GM12892 (cell line): ENCODE data around the gene CD40.

ENCODE experiments used
- DNase-seq: peaks from one replicate; pipeline ENCODE4 v3.0.0; 2011; ENCODE audit not compliant: insufficient read length
- FAIRE-seq: peaks from 2 replicates; lab custom pipeline; 2011; peaks lifted over from hg19 to GRCh38; lab: Jason Lieb, UNC
- POLR2A ChIP-seq: IDR thresholded peaks from 2 replicates; pipeline ENCODE4 v1.6.1; 2011; ENCODE audit warnings: low read depth, low read length, control low read depth
- POLR2AphosphoS5 ChIP-seq: IDR thresholded peaks from 2 replicates; pipeline ENCODE4 v1.6.1; 2011; ENCODE audit warnings: low read depth, low read length, control low read depth
- TAF1 ChIP-seq: IDR thresholded peaks from 2 replicates; pipeline ENCODE4 v1.6.1; 2011; ENCODE audit warnings: low read depth, mild to moderate bottlenecking, control low read depth, low read length, borderline replicate concordance

CD40 gene

DNA sequence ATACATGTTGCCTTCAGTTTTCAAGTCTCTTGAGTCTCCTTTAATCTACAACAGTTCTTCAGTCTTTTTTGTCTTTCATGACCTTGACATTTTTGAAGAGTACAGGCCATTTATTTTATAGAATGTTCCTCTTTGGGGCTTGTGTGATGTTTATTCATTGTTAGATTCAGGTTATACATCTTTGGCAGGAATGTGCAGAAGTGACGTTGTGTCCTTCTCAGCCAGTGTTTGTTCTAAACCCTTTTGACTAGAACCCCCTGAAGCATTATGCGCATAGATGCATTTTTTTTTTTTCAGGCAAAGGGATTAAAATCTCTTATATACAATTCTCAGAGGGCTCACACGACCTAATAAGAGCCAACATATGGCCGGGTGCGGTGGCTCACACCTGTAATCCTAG is 17.1 kb upstream of the CD40 start:
- TF ChIP-seq POLR2AphosphoS5 (no peak), POLR2A (no peak), TAF1 (no peak)
- FAIRE-seq: no peak
- DNase-seq: no peak

DNA sequence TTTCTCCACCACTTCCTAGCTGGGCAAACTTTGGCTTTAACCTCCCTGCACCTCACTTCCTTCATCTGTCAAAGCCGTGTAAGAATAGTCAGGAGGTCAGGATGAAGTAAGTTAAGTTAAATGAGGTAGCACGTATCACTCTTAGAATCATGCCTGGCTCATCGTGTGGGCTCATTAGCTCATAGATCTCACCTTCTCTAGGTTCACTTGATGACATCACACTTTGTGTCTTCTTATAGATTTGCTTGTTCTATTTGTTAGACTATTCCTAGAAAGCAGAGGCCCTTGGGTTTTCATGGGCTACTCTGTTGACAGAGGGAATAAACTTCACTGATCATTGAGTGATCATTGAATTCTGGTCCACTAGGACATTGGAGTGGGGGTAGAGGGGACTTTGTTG is 16.2 kb upstream of the CD40 start:
- TF ChIP-seq POLR2AphosphoS5 (no peak), TAF1 (no peak), POLR2A (no peak)
- no peak for FAIRE-seq
- DNase-seq: no peak

DNA sequence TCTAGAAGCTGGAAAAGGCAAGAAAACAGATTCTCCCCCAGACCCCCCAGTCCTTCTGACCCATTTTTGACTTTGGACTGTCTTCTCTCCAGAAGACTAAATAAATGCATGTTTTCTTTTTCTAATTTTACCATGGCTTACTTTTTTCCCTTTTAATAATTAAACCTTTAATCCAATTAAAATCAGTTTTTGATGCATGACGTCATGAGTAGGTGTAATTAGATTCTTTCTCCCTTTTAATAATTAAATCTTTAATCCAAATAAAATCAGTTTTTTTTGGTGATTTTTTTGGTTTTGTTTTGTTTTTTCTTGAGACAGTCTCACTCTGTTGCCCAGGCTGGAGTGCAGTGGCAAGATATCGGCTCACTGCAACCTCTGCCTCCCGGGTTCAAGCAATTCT is 15.2 kb upstream of the CD40 start:
- TF ChIP-seq POLR2AphosphoS5 (no peak), POLR2A (no peak), TAF1 (no peak)
- FAIRE-seq (no peak), DNase-seq (no peak)

DNA sequence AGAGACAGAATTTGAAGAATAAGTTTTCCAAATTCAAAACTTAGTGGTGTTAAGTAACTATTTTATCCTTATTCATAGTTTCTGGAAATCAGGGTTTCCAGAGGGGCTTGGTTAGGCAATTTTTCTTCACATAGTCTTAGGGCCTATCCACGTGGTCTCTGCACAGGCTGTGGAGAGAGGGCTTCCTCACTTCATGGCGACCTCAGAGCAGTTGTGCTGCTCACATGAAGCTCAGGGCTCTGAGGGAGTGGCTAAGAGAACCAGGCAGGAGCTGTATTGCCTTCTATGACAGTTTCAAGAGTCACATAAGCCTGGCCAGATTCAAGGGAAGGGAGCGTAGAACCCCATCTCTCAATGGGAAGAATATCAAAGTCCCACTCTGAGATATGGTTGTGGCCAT is 13.9 kb upstream of the CD40 start:
- FAIRE-seq (no peak), DNase-seq (no peak)
- TF ChIP-seq POLR2AphosphoS5 (no peak), POLR2A (no peak), TAF1 (no peak)

DNA sequence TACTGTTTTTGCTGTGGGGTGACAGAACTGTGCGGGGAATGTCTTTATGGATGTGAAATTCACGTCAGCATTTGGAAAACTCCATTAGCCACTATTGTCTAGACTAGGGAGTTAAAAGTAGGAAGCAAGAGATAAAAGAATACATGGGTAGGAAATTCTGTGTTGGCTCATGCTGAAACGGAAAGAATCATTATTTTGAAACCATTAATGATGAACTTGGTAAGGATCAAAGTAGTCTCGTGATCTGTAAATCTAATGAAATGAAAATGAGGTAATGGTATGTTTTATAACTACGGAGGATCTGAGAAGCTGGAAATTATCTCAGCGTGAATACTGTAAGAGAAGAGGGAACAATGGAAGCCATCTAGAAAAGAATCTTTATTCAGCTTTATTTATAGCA is 11.1 kb upstream of the CD40 start:
- FAIRE-seq: no peak
- DNase-seq: no peak
- TF ChIP-seq POLR2AphosphoS5 (no peak), POLR2A (no peak), TAF1 (no peak)

DNA sequence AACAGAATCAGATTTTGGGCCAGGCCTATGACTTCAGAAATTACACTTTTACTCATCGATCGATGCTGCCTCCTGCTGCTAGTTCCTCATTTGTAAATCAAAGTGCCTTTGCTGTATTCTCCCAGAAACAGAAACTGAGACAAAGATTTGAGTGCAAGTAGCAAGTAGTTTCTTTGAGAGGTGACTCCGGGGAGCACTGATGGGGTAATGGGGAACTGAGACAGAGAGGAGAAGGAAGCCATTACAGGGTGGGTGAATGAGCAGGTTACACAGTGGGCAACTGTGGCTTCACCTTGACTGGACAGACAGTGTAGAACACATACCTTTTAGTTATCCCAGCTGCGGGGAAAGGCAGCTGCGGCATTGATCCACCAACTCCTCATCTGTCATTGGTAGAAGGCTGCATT is 9.7 kb upstream of the CD40 start:
- DNase-seq (no peak), FAIRE-seq (peak; percentile 99)
- TF ChIP-seq POLR2AphosphoS5: no peak
- TF ChIP-seq POLR2A: no peak
- no peak for TF ChIP-seq TAF1

DNA sequence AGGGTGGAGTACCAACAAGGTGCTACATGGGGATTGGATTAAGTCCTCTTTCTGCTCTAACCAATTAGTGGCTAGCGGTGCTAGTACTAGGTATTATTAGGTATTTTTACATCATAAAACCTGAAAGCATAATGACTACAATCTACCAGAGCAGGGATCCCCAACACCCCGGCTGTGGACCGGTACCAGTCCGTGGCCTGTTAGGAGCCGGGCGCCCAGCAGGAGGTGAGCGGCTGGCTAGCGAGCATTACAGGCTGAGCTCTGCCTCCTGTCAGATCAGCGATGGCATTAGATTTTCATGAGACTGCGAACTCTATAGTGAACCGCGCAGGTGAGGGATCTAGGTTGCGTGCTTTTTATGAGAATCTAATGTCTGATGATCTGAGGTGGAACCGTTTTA is 9.1 kb upstream of the CD40 start:
- FAIRE-seq (no peak), DNase-seq (no peak)
- no peak for TF ChIP-seq TAF1
- no peak for TF ChIP-seq POLR2AphosphoS5
- no peak for TF ChIP-seq POLR2A

DNA sequence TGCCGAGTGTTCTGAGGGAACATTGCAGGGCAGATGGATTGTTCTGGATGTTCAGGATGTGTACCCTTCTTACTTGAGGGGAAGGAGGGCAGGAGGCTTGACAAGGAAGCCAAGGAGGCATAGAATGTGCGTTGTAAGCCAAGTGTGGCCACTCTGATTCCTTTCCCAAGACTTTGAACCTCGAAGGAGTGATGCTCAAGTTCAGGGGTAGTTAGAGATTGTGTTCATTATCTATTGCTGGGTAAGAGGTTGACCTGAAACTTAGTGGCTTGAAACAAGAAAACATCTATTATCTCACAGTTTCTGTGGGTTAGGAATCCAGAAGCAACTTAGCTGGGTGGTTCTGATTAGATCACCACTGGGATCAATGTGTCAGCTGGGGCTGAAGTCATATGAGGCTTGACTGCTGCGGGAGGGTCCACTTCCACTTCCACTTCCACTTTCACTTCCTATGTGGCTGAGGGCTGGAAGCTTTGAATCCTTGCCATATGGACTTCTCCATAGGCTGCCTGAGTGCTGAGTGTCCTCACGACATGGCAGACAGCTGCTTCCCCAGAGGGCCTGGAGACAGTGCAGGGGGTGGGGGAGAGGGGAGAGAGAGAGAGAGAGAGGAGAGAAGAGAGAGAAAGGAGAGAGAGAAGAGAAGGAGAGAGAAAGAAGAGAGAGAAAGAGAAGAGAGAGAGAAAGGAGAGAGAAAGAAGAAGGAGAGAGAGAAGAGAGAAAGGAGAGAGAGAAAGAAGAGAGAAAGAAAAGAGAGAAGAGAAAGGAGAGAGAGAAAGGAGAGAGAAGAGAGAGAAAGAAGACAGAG is 6.9 kb upstream of the CD40 start:
- FAIRE-seq: peak; percentile 93
- no peak for TF ChIP-seq POLR2A
- no peak for TF ChIP-seq POLR2AphosphoS5
- no peak for TF ChIP-seq TAF1
- DNase-seq: no peak

DNA sequence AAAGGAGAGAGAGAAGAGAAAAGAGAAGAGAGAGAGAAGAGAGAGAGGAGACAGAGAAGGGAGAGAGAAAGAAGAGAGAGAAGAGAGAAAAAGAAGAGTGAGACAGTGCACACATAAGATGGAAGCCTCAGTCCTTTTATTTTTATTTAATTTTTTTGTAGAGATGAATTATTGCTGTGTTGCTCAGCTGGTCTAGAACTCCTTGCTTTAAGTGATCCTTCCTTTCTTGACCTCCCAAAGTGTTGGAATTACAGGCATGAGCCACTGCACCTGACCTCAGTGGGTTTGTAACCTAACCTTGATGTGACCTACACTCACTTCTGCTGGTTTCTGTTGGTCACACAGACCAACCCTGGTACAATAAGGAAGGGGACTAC is 6.3 kb upstream of the CD40 start:
- TF ChIP-seq POLR2A (no peak), POLR2AphosphoS5 (no peak), TAF1 (no peak)
- DNase-seq (no peak), FAIRE-seq (no peak)

DNA sequence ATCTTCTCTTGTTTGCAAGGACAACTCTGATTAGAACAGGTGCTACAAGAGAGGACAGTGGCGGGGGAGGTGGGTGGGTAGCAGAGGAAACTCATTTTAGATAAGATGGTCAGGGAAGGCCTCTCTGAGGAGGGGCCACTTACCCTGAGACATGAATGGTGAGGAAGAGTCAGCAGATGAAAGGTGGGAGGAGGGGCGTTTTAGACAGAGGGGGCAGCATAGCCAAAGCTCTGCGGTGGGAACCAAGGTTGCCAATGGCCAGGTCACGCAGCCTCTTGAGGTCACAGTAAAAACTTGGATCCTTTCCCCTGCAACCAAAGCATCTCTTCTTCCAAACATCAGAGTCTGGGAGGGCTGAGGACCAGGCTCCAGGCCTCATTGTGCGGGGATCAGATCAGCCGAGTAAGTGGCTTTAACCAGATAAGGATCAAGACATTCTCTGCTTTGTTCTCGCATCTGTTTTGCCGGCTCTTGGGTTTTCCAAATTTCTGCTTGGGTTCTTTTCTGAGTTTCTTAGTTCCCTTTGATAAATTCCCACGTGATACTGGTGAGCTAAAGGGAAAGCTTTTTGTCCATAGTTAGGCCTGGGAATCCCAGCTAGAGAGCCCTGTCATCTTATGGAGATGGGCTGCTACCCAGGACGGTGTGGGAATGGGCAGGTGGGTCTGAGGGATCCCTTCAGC is 5.5 kb upstream of the CD40 start:
- no peak for FAIRE-seq

DNA sequence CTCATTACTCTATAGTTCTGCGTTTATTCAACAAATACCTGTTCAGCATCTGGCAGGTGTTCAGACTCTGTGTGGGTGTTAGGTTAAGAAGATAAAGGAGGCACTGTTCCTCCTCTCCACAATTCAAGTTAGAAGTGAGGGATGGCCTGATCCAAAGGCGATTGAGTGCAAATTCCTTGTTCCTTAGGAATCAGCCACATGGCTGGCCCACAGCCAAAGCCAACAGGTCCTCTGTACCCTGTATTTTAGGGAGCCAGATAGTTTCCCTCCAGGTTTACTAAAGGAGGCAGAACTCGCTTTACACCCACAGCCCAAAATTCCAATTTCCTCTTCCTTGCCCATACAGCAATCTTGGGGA is 5.0 kb upstream of the CD40 start:
- TF ChIP-seq TAF1: no peak
- no peak for TF ChIP-seq POLR2A
- TF ChIP-seq POLR2AphosphoS5: no peak
- DNase-seq (no peak), FAIRE-seq (no peak)

More for the DNA sequence above, 5.5 kb upstream of the CD40 start:
- TF ChIP-seq POLR2A (no peak), POLR2AphosphoS5 (no peak), TAF1 (no peak)
- no peak for DNase-seq

DNA sequence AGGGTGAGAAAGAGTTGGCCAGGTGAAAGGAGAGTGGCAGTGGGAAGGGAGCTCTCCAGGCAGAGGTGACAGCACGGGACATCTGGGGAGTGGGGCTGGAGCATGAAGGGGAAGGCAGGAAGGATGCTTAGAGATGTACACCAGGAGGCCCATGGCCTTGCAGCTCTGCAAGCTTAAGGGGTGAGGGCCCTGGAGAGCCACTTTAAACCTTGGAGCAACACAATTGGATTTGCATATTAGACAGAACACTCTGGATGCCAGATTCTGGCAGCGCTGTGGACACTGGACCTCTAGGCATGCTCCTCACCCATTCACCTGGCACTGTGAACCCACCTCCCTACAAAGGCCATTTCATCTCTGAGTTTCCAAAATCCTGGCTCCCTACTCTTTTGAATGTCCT is 3.7 kb upstream of the CD40 start:
- no peak for TF ChIP-seq POLR2AphosphoS5
- no peak for TF ChIP-seq TAF1
- TF ChIP-seq POLR2A: no peak
- DNase-seq: no peak
- FAIRE-seq: no peak

DNA sequence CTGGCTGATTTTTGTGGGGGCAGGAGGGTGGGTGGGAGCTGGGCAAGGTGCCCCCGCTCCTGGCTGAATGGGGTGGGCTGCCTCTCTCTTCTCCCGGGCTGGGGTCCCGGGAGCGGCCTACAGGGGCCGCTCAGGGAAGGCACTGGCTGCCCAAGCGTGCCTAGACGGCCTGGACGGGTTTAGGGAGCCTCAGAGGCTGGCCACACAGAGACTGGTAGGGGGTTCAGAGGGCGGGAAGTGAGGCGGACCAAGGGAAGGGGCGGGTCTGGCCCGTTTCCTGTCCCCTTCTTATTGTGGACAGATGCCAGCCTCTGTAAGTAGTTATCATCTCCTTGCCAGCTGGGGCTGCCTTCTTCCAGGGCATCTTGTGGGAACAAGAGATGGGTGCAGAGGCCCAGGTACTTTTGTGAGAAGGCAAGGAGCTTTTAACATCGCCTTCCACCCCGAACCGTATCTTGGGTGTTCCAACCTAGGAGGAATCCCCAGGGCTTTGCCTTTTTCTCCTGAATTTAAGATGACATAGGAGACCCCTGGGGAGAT is 437 bp downstream of the CD40 start:
- no peak for TF ChIP-seq POLR2AphosphoS5
- TF ChIP-seq POLR2A: no peak
- no peak for TF ChIP-seq TAF1
- peak; percentile 57 for FAIRE-seq
- DNase-seq: no peak
